ENCODE results near the gene SGSM1. TPM values are rescaled to one million over a fixed set of nuclear protein-coding genes. Genes with fewer than 3 reads are reported as not detected.

Gene SGSM1
- polyA plus RNA-seq, 1 of the 3 experiments (the other 2 are of a cell fraction): 0.15 TPM

GRCh38 chr22:24806663-24807001, 621 bp downstream of the SGSM1 start:
- TF ChIP-seq RCOR1 (IDR thresholded peaks at IDR 0.05; ENCODE audit: low read length): no peak
- no peak for TF ChIP-seq GATA2 (CRISPR knock-in tag; IDR thresholded peaks at IDR 0.05)
- TF ChIP-seq MXI1 (IDR thresholded peaks at IDR 0.05; ENCODE audit: low read depth, low read length): no peak
- TF ChIP-seq ZBTB33 (IDR thresholded peaks at IDR 0.05; ENCODE audit: borderline replicate concordance, low read depth): no peak
- no peak for TF ChIP-seq JUND (IDR thresholded peaks at IDR 0.05)
- no peak for TF ChIP-seq SIN3A (IDR thresholded peaks at IDR 0.05; ENCODE audit: borderline replicate concordance, low read depth, low read length)
- TF ChIP-seq EZH2phosphoT487 (IDR thresholded peaks at IDR 0.05; ENCODE audit: borderline replicate concordance, low read depth): no peak
- TF ChIP-seq, protein P1, sequence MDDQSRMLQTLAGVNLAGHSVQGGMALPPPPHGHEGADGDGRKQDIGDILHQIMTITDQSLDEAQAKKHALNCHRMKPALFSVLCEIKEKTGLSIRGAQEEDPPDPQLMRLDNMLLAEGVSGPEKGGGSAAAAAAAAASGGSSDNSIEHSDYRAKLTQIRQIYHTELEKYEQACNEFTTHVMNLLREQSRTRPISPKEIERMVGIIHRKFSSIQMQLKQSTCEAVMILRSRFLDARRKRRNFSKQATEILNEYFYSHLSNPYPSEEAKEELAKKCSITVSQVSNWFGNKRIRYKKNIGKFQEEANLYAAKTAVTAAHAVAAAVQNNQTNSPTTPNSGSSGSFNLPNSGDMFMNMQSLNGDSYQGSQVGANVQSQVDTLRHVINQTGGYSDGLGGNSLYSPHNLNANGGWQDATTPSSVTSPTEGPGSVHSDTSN (IDR thresholded peaks at IDR 0.05): no peak
- TF ChIP-seq EP300 (IDR thresholded peaks at IDR 0.05; ENCODE audit: borderline replicate concordance in 1 of 2, low read depth in 1 of 2, low read length in 1 of 2): no peak
- TF ChIP-seq MEF2A (IDR thresholded peaks at IDR 0.05; ENCODE audit: borderline replicate concordance, low read depth): no peak
- TF ChIP-seq RFX5 (IDR thresholded peaks at IDR 0.05; ENCODE audit: low read length): no peak
- no peak for TF ChIP-seq TCF12 (IDR thresholded peaks at IDR 0.05)
- no peak for TF ChIP-seq ELF1 (IDR thresholded peaks at IDR 0.05)
- no peak for TF ChIP-seq CHD2 (IDR thresholded peaks at IDR 0.05; ENCODE audit: low read length, partially characterized antibody)
- no peak for TF ChIP-seq FOXJ3 (CRISPR knock-in tag; IDR thresholded peaks at IDR 0.05)
- TF ChIP-seq, protein P2, sequence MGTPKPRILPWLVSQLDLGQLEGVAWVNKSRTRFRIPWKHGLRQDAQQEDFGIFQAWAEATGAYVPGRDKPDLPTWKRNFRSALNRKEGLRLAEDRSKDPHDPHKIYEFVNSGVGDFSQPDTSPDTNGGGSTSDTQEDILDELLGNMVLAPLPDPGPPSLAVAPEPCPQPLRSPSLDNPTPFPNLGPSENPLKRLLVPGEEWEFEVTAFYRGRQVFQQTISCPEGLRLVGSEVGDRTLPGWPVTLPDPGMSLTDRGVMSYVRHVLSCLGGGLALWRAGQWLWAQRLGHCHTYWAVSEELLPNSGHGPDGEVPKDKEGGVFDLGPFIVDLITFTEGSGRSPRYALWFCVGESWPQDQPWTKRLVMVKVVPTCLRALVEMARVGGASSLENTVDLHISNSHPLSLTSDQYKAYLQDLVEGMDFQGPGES (IDR thresholded peaks at IDR 0.05; ENCODE audit: low read depth, low read length): no peak
- no peak for TF ChIP-seq GABPA (IDR thresholded peaks at IDR 0.05; ENCODE audit: low read depth)
- no peak for TF ChIP-seq RXRA (IDR thresholded peaks at IDR 0.05; ENCODE audit: borderline replicate concordance, low read depth)
- no peak for TF ChIP-seq NRF1 (IDR thresholded peaks at IDR 0.05; ENCODE audit: low read depth, low read length)
- no peaks in the 10 kb centered on the region for H4K20me1 ChIP-seq (ENCODE audit: insufficient read depth)
- H3K4me1 ChIP-seq (ENCODE audit: control insufficient read depth in 1 of 2, insufficient read depth in 2 of 2, low read depth in 1 of 2, low read length in 1 of 2): peaks cover 0 to 46% of the 10 kb centered on the region in 2 experiments; a peak in 2 of 4 replicates
- ChIA-PET POLR2A (no interaction called here), CTCF (interaction anchor here (0.6 to 1.7 kb wide), 5 partner anchors 12 to 44 kb away, joined by 3 to 8 read pairs (median 4); no protein-coding TSS in a partner anchor)
- H2AFZ ChIP-seq (ENCODE audit: low read depth): no peak overlapping the region
- WGBS (ENCODE audit: low lambda C conversion rate): 30% methylated on average over 10 of the region's 11 CpGs
- no peaks in the 10 kb centered on the region for H3K9me3 ChIP-seq
- no peak for DNase-seq
- H3K9ac ChIP-seq: no peak overlapping the region
- H3F3A ChIP-seq (replicated peaks; ENCODE audit: insufficient read depth): no peaks in the 10 kb centered on the region
- no peaks in the 10 kb centered on the region for H3K9me2 ChIP-seq
- no peaks in the 10 kb centered on the region for H3K79me2 ChIP-seq (ENCODE audit: insufficient read depth)
- peak overlapping the region; percentile 54 to 74 for H3K4me3 ChIP-seq (ENCODE audit: low read depth in 2 of 2, low read length in 1 of 2)
- H3K27ac ChIP-seq (ENCODE audit: low read depth in 2 of 2, low read length in 1 of 2): peak overlapping the region in 1 of 2 experiments; percentile 71; a peak in 1 of 4 replicates
- H3K36me3 ChIP-seq (replicated peaks in 1 of 2; ENCODE audit: control insufficient read depth in 1 of 2, insufficient read depth in 2 of 2, low read length in 1 of 2): no peaks in the 10 kb centered on the region
- H3K4me2 ChIP-seq: peak overlapping the region; percentile 88; the same call in 1 of the 2 replicates
- peaks cover 12% of the 10 kb centered on the region; the same call in 1 of the 2 replicates for H3K27me3 ChIP-seq (ENCODE audit: insufficient read depth)

All from SK-N-SH (cell line).